GM10266 (cell line): ENCODE measurements around the gene MFGE8.
A peak's percentile ranks its signal among the peaks of the same experiment; 100 is the strongest.

ENCODE experiments used
- DNase-seq: peaks from one replicate; pipeline ENCODE4 v3.0.0; 2012; ENCODE audit errors: extremely low spot score
- CTCF ChIP-seq: IDR thresholded peaks from 2 replicates; pipeline ENCODE4 v1.5.1; 2012; ENCODE audit warnings: mild to moderate bottlenecking, low read depth; ENCODE audit not compliant: control insufficient read depth, insufficient read depth; ENCODE audit errors: missing control alignments

The MFGE8 gene

GRCh38 chr15:88896333-88897033 is 16.7 kb downstream of the MFGE8 start:
- TF ChIP-seq CTCF, result no peak
- no peak for DNase-seq

GRCh38 chr15:88894819-88895767 is 18.1 kb downstream of the MFGE8 start, which contains the start of gene HAPLN3:
TSS of gene HAPLN3 (minus strand) at chr15:88895544. CDS start at chr15:88887298, 8,246 bp downstream.
- TF ChIP-seq CTCF, result no peak
- DNase-seq, result peak; percentile 66

DNA sequence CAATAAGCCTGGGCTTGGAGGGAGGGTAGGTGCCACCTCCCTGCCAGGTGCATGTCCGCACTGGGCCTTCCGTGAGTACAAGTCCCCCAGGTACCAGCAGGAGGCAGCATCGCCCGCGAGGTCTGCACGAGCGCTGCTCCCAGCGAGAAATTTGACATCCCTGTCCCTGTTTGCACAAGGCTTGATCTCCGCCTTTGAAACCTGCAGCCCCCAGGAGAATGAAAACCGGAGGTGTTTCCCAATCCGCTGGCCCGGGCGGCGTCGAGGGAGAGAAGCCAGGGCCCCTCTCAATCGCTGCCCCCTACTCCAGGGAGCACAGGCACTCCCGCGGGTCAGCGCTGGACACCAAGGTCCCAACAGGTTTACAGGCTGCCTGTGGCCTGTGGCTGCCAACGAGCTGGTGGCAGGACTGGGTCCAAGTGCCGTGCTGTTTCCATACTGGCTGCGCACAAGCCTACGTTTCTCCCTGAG is 18.8 kb downstream of the MFGE8 start:
- peak; percentile 74 for DNase-seq
- TF ChIP-seq CTCF, result peak; percentile 75

DNA sequence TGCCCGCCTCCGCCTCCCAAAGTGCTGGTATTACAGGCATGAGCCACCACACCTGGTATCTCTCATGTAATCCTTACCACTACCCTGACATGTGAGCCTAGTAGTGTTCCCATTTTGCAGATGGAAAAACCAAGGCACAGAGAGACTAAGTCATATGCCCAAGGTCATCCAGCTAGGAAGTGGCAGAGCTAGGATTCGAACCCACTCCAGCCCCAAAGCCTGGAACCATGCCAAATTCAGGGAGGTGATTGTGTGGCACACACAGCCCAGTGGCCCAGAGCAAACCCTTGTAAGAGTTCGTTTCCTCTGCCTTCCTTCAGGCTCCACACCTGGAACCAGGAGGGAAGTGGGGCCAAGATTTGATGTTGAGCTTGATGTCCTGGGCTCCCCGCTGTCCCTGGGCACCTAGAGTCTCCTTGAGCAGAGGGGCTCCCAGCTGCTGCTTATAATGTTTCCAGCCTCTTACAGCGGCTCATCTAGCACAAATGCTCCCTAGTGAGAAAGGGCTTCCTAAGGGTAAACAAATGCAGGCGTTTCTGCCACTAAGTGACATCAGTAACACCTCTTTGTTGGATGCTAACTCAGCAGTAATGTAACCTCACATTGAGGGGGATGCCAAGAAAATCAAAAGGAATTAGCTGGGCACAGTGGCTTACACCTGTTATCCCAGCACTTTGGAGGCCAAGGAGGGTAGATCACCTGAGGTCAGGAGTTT is 21.5 kb downstream of the MFGE8 start:
- no peak for TF ChIP-seq CTCF
- no peak for DNase-seq

DNA sequence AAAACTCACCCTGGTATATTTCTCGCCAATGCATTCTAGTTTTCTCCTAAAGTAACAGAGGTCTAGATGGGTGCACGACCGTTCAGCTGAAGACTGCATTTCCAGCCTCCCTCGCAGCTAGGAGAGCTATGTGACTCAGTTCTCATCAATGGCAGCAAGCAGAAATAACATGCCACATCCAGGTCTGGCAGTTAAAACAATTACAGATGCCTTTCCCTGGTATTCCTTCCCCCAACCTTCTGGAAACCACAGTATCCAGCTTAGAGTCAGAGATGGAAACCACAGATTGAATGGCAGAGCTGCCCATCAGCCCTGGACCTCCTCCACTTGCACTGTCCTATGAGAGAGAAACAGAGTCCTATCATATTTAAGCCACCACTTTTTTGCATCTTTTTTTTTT is 22.7 kb downstream of the MFGE8 start:
- no peak for DNase-seq
- TF ChIP-seq CTCF, result no peak

GRCh38 chr15:88888719-88889118 is 24.5 kb downstream of the MFGE8 start:
- DNase-seq, result no peak
- TF ChIP-seq CTCF, result no peak
